Measurements from ENCODE around the gene GABARAPL1.

- no peak for TF ChIP-seq CTCF (IDR thresholded peaks at IDR 0.05)
- TF ChIP-seq SIN3A (IDR thresholded peaks at IDR 0.05; ENCODE audit: borderline replicate concordance, insufficient read depth, low read depth, low read length) = no peak
Observed at GRCh38 chr12:10178821-10179220, 33.9 kb upstream of the GABARAPL1 start, which contains the start of gene TMEM52B.

Data from Panc1 (cell line).